SU-DHL-6 (cell line): ENCODE measurements around the gene IDS.

Experiments used
- H2AFZ ChIP-seq: fragments of 200-600 bp; sonication (generic); 2 replicates; pipeline ENCODE4 v1.6.1; 2014; ENCODE audit warnings: low read depth, mild to moderate bottlenecking, moderate library complexity, mixed read lengths, antibody characterized with exemption, low read length; ENCODE audit not compliant: severe bottlenecking
- H3F3A ChIP-seq: fragments of 200-600 bp; shearing (Covaris generic); 2 replicates; pipeline ENCODE4 v1.6.0; 2016; ENCODE audit warnings: antibody characterized with exemption, mild to moderate bottlenecking; ENCODE audit not compliant: insufficient read depth
- H3K27ac ChIP-seq: fragments of 200-600 bp; sonication (generic); 2 replicates; pipeline ENCODE4 v1.5.1; 2016; ENCODE audit warnings: low read depth, mild to moderate bottlenecking, low read length, moderate library complexity, mixed read lengths
- H3K27me3 ChIP-seq: fragments of 200-600 bp; sonication (generic), shearing (Covaris generic); 2 replicates; pipeline ENCODE4 v1.6.0; 2014; ENCODE audit warnings: mild to moderate bottlenecking, low read length
- H3K36me3 ChIP-seq: fragments of 200-600 bp; sonication (generic); 2 replicates; pipeline ENCODE4 v1.6.1; 2014; ENCODE audit warnings: mild to moderate bottlenecking, low read length, mixed read lengths
- H3K4me2 ChIP-seq: fragments of 300-600, 200-600 bp; shearing (Covaris generic), sonication (generic); 2 replicates; pipeline ENCODE4 v1.6.0; 2014; ENCODE audit warnings: low read length, low read depth, mild to moderate bottlenecking; ENCODE audit not compliant: poor library complexity, severe bottlenecking
- H3K4me3 ChIP-seq: fragments of 200-600 bp; sonication (generic); 2 replicates; pipeline ENCODE4 v1.5.1; 2014; ENCODE audit warnings: antibody characterized with exemption, low read length, mild to moderate bottlenecking, mixed read lengths; ENCODE audit not compliant: insufficient read depth, poor library complexity, severe bottlenecking
- H3K79me2 ChIP-seq: fragments of 200-600 bp; sonication (generic); 2 replicates; pipeline ENCODE4 v1.6.1; 2014; ENCODE audit warnings: mild to moderate bottlenecking, low read length, moderate library complexity; ENCODE audit not compliant: insufficient read depth
- H3K9ac ChIP-seq: fragments of 200-600 bp; sonication (generic); 2 replicates; pipeline ENCODE4 v1.7.0; 2014; ENCODE audit warnings: mild to moderate bottlenecking, low read length
- H3K9me2 ChIP-seq: fragments of 200-600 bp; sonication (generic); replicated peaks from 2 replicates; pipeline ENCODE4 v1.6.1; 2014; ENCODE audit warnings: low read length; ENCODE audit not compliant: insufficient read depth
- H3K9me3 ChIP-seq: fragments of 200-600 bp; sonication (generic); 2 replicates; pipeline ENCODE4 v1.6.1; 2014; ENCODE audit warnings: low read length, mixed read lengths; ENCODE audit not compliant: insufficient read depth
- H4K20me1 ChIP-seq: fragments of 200-600 bp; sonication (generic); 2 replicates; pipeline ENCODE4 v1.6.1; 2014; ENCODE audit warnings: low read depth, mild to moderate bottlenecking, antibody characterized with exemption, low read length, moderate library complexity, mixed read lengths
- EZH2phosphoT487 ChIP-seq: fragments of 200-600 bp; sonication (generic), shearing (Covaris generic); conservative IDR thresholded peaks from 2 replicates; pipeline ENCODE4 v1.6.1; 2018; ENCODE audit warnings: mild to moderate bottlenecking, antibody characterized with exemption, low read length, moderate library complexity, mixed read lengths
- TF ChIP-seq, protein P1 (sequence below): fragments of 200-600 bp; sonication (generic); IDR thresholded peaks from one replicate; pipeline ENCODE4 v1.5.1; 2017; ENCODE audit warnings: antibody characterized with exemption, mild to moderate bottlenecking, low read length, moderate library complexity; ENCODE audit not compliant: insufficient read depth, poor library complexity, severe bottlenecking

IDS gene

DNA sequence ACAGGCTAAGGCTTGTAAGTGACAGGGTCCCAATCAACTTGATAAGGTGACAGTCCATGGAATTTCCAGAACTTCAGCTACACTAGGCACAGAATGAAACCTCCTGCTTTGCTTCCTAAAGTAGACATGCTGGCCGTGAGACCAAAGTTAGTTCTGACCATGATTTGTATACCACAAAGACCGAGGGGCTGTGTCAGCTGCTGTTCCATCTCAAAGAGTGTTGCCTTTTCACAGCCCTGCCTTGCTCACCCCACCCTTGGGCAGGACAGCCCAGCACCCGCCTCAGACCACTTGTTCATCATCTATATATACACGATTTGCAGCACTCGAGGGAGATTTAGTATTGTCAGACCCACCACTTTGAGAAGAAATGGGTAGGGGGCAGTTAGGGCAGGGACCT is 5.3 kb downstream of the IDS start:
- Histone ChIP-seq H3K4me2 (no peak overlapping the region), H3K36me3 (no peaks in the 10 kb centered on the region), H3K9me3 (no peaks in the 10 kb centered on the region), H3K79me2 (0 out of 2 replicates have a peak, but pooled peaks cover 7% of the 10 kb centered on the region), H3K9me2 (no peaks in the 10 kb centered on the region), H3K4me3 (no peak overlapping the region), H3K27ac (no peak overlapping the region), H3F3A (0 out of 2 replicates have a peak, but pooled peaks cover 3% of the 10 kb centered on the region), H4K20me1 (no peaks in the 10 kb centered on the region), H2AFZ (no peak overlapping the region), H3K27me3 (no peaks in the 10 kb centered on the region), H3K9ac (no peak overlapping the region)
- TF ChIP-seq, protein P1, sequence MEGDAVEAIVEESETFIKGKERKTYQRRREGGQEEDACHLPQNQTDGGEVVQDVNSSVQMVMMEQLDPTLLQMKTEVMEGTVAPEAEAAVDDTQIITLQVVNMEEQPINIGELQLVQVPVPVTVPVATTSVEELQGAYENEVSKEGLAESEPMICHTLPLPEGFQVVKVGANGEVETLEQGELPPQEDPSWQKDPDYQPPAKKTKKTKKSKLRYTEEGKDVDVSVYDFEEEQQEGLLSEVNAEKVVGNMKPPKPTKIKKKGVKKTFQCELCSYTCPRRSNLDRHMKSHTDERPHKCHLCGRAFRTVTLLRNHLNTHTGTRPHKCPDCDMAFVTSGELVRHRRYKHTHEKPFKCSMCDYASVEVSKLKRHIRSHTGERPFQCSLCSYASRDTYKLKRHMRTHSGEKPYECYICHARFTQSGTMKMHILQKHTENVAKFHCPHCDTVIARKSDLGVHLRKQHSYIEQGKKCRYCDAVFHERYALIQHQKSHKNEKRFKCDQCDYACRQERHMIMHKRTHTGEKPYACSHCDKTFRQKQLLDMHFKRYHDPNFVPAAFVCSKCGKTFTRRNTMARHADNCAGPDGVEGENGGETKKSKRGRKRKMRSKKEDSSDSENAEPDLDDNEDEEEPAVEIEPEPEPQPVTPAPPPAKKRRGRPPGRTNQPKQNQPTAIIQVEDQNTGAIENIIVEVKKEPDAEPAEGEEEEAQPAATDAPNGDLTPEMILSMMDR = no peak
- TF ChIP-seq EZH2phosphoT487 = no peak

DNA sequence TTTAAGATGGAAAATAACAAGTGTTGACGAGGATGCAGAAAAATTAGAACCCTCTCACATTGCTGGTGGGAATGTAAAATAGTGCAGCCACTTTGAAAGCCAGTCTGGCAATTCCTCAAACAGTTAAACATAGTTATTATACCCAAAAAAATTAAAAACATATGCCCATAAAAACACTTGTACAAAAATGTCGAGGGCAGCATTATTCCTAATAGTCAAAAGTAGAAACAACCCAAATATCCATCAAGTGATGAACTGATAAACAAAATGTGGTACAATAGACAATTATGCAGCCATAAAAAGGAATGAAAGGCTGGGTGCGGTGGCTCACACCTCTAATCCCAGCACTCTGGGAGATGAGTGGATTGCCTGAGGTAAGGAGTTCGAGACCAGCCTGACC is 6.3 kb downstream of the IDS start:
- H3K27ac ChIP-seq = no peak overlapping the region
- H3K9ac ChIP-seq = no peak overlapping the region
- H4K20me1 ChIP-seq = no peaks in the 10 kb centered on the region
- no peaks in the 10 kb centered on the region for H3K9me3 ChIP-seq
- H3K4me2 ChIP-seq = no peak overlapping the region
- no peak overlapping the region for H3K4me3 ChIP-seq
- no peaks in the 10 kb centered on the region for H3K79me2 ChIP-seq
- TF ChIP-seq EZH2phosphoT487 = no peak
- TF ChIP-seq, protein P1 = no peak
- H3K9me2 ChIP-seq = no peaks in the 10 kb centered on the region
- H3K27me3 ChIP-seq = no peaks in the 10 kb centered on the region
- H3K36me3 ChIP-seq = no peaks in the 10 kb centered on the region
- no peaks in the 10 kb centered on the region for H3F3A ChIP-seq
- H2AFZ ChIP-seq = no peak overlapping the region

DNA sequence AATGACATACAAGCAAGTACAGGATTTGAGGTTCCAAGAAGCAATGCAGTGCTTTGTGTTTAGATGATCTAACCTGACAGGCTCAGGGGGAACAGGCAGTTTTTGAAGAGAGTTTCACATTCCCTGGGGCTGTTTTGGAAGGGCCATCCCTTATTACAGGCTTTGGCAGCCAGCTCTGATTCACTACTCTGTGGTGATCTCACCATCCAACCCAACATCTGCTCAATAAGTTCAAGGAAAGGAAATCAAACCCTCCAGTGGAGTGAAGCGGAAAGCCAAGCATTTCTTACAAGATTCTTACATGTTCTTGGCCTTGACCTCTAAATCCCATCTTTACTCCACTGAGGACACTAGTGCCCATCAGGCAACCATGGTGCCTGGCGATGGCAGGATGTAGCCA is 7.5 kb downstream of the IDS start:
- Histone ChIP-seq H3K27me3 (no peaks in the 10 kb centered on the region), H3K4me2 (no peak overlapping the region), H3K4me3 (no peak overlapping the region), H3K9me2 (no peaks in the 10 kb centered on the region), H3K9me3 (no peaks in the 10 kb centered on the region), H3F3A (no peaks in the 10 kb centered on the region), H3K9ac (no peak overlapping the region), H2AFZ (no peak overlapping the region), H3K27ac (no peak overlapping the region), H3K36me3 (no peaks in the 10 kb centered on the region), H4K20me1 (no peaks in the 10 kb centered on the region), H3K79me2 (no peaks in the 10 kb centered on the region)
- TF ChIP-seq EZH2phosphoT487 = no peak
- TF ChIP-seq, protein P1 = no peak

DNA sequence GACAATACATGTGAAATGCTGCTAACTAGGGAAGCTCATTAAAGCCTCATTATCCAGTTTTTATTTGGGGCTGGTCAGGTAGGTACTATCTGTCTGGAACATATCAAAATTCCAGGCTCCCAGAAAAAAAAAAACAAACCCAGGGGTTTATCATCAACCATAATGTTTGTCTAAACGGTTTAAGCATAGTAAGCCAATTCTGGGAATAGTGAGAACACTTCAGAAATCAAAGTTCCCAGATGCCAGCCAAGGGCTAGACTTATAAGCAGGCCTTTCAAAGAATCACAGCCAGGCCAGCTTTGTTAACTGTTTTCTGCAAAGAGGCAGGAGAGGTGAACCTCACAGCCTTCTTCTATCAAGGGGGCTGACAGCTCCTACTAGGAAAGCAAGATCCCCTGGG is 8.1 kb downstream of the IDS start:
- Histone ChIP-seq H3K36me3 (no peaks in the 10 kb centered on the region), H3K9me2 (no peaks in the 10 kb centered on the region), H3K27me3 (no peaks in the 10 kb centered on the region), H2AFZ (no peak overlapping the region), H3K9ac (no peak overlapping the region), H3K79me2 (no peaks in the 10 kb centered on the region), H4K20me1 (no peaks in the 10 kb centered on the region), H3K4me3 (no peak overlapping the region), H3K9me3 (no peaks in the 10 kb centered on the region), H3K27ac (no peak overlapping the region), H3F3A (no peaks in the 10 kb centered on the region), H3K4me2 (no peak overlapping the region)
- TF ChIP-seq, protein P1 = no peak
- TF ChIP-seq EZH2phosphoT487 = no peak
